GM19043 (cell line): ENCODE measurements around the gene CHCHD5.

ENCODE experiments used
- ATAC-seq: cut with Tn5 transposase; IDR thresholded peaks from one replicate; pipeline ENCODE4 v1.9.1; 2021; ENCODE audit warnings: low read depth; ENCODE audit not compliant: unreplicated experiment

CHCHD5 gene

DNA sequence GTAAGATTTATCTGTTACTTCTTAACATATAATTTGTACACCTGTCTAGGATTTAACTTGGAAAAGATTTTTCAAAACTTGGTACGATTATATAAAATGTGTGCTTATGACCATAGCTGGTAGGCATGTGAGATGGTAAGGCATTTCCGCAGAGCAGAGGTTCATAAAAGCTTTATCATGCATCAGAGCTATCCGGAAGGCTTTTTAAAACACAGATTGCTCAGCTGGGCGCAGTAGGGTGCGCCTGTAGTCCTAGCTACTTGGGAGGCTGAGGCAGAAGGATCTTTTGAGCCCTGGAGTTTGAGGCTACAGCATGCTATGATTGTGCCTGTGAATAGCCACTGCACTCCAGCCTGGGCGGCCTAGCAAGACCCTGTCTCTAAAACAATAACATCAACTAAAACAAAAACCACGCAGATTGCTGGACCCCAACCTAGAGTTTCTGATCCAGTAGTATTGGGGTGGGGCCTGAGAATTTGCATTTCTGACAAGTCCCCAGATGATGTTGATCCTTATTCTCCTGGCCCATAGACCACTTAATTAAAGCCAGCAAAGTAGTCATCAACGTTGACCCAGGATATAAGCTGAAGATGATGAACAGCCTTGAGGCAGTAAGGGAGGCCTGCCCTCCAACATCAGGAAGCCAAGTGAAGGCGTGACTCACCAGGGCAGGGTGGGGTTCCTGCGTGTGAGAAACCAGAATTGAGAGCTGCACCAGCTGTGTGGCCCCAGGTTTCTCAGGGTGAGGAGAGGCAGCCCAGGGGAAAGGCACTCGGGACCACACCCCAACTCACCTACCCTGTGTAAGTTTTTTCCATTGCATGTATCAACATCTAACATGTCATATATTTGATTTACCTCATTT, 39.7 kb downstream of the CHCHD5 start:
- peak; percentile 79 for ATAC-seq

DNA sequence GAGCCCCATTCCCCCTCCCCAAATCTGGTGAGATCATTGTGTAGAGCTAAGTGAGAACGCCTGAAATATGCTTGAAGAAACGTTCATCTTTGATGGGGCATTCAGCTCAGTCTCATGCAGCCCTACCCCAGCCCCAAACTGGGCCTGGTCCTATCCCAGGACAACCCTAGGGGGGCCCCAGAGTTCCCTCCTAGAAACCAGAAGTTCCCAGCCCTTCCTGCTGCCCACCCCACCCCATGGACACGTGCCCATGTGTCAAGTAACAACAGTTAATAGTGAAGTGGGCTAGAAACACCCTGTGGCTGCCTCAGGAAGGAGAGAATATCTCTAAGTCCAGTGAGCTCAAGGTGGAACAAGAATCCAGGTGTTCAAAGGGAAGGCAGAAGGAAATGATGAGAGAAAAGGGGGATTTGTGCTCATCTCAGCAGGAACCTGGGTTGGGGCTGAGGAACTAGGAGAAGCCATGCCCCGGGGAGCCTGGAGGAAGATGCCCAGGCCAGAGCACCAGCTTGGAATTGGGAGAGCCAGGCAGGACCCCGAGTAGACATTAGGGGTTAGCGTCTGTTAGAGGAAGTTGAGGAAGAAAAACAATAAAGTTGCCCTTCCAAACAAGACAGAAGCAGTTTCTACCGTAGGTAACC, 41.2 kb downstream of the CHCHD5 start:
- no peak for ATAC-seq

DNA sequence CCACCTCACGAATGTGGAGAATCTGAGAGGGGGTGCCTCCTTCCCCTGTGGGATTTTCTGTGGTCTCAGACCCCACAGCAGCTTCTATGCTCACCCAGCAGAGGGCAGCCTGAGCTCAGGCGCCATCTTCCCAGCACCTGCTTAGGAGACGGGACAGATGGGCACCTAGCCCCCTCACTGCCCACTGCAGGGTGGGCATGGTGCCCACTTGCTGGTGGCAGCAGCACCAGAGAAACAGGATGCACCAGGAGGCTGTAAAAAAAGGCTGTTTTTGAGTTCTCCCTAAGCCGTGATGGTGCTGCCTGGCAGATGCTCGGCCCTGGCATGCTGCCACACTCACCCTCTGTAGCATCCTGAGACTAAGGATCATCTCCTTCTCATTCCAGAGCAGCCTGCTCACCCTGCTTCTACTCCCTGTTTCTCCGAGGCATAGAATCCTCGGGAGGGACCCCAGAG, 42.2 kb downstream of the CHCHD5 start:
- ATAC-seq = peak; percentile 43

DNA sequence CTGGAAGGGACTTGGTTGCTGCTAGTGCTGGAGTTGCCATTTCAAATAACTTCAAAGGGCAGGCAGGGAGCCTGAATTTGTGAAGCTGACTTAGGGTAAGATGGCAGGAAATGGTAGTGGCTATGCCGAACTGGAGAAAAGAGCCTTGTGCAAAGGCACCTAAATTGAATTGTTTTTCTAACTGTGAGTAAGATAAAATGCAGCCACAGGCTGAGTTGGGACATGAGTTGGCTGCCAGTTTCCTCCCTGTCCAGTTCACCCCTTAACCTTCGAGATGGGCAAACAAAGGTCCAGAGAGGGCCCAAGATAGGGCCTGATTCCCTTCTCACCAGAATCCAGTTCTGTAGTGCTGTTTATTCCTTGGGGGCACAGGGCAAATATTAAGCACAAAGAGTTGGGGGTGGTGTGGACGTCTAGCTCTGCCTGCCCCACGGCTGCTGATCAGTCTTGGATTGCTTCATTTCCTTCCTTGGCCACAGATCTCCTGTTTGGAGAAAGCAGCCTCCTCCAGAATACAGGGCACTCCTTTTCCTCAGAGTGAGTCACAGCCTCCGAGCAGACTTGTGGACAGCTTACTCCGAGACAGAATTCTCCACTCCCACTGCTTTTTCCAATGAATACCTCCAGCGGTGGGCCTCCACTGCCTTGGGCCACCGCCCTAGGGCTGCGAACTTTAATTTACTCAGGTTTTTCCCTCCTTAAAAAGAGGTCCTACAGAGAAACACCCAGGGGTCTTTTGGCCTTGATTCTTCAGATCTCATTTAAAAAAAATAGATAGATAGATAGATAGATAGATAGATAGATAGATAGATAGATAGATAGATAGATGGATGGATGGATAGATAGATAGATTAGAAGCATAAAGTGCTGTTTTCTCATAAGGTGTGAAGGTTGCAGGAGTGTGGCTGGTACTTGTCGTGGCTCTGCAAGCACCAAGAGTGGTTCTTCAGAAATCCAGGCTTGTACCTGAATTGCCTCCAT, 42.9 kb downstream of the CHCHD5 start:
- ATAC-seq = no peak

DNA sequence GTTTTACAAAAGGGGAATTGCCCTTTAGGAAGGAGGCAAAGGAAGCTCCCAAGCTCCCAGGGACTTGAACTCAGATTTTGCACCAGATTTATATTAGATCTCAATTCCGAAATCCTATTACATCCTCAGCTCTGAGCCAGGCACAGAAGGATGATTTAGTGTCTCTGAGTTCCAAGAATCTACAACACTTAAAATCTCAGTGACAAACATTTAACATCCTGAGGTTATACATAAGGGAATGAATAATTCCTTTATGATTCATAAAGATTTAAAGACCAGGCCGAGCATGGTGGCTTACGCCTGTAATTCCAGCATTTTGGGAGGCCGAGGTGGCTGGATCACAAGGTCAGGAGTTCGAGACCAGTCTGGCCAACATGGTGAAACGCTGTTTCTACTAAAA, 44.8 kb downstream of the CHCHD5 start:
- ATAC-seq = no peak

DNA sequence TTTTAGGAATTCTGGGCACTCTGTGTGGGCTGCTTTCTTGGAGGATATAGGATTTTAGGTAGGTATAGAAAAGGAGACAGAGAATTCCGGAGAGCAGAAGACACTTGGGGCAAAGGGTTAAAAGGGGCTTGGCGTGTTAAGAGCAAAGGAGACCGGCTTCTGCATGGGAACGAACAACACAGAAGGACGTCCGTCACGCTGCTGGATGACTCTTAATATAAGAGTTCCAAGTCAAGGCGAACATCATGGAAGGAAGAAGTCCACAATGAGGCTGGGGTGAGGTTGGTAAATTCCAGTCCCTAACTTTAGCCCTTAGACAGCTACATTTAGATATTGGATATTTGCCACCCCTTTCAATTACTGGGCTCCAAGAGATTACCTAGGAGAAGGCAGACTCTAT, 45.4 kb downstream of the CHCHD5 start:
- no peak for ATAC-seq

DNA sequence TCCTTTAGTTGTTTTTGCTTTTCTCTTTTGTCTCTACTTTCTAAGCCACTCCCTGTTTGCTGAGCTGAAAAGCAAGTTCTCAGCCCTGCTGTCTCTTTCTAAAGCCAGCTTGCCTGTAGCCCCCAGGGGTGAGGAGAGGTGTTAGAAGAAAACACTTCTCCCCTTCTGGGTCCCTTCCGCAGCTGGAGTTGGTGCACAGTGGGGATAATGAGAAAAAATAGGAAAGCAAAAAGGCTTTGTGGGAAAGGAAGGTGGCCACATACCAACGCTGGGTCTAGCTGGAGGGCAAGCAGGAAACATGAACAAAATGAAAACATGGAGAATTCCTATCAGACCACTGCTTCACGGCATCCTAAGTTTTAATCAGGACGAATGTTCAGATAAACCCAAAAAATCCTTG, 45.9 kb downstream of the CHCHD5 start:
- ATAC-seq = no peak

DNA sequence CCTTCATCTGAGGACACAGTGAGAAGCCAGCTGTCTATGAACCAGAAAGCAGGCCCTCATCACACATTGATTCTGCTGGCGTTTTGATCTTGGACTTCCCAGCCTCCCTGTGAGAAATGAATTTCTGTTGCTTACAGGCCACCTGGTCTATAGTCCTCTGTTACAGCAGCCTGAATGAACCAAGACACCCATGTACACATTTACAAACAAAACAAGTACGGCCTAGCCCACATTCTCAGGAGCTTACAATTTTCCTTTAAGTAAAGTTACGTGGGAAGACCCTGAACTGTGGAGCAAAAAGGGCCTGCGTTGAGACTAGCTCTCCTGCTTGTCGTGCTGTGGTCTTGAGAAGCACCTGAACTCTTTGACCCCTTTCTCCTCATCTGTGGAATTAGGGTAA, 49.3 kb downstream of the CHCHD5 start:
- no peak for ATAC-seq

DNA sequence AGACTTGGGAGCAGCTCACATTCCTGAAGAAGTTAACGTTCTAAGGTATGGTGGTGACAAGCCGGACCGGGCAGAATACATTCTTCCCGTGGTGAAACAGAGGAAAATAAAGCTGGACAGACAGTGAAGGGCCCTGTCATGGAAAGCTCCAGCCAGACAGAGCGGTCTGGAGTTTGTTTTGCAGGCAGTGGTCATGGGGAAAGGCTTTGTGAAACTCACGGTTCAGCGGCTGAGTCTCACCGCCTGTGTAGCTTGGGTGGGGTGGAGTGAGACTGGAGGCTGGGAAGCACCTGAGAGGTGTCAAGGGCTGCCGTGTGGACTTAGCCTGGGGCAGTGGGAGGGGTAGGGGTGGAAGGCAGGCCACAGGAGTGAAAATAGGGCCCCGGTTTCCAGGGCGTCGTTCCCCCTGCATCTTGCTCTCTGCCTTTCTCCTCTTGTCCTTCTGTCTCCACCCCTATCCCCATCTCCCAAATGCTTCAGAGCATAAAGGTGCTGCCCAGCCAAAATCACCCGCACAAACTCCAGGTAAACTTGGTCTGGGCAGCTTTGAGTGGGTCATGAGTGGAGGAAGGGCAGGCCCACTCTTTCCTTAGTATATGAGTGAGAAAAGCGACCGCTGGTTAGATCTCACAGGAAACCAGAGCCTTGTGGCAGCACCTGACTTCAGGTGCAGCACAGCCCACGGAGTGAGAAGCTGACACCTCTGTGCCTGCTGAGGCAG, 49.9 kb downstream of the CHCHD5 start:
- ATAC-seq = no peak

DNA sequence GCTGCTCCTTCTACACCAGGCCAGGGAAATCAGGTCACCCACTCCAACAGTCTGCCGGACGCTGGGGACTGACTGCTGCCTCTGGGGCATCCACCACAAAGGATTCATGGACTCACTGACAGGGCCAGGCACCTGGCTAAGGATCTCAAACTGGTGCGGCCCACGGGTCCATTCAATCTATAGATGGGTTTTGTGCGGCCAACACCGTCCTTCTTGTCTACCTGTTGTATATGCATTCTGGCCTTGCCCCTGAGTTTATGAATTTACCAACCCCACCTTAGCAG, 50.4 kb downstream of the CHCHD5 start:
- no peak for ATAC-seq

DNA sequence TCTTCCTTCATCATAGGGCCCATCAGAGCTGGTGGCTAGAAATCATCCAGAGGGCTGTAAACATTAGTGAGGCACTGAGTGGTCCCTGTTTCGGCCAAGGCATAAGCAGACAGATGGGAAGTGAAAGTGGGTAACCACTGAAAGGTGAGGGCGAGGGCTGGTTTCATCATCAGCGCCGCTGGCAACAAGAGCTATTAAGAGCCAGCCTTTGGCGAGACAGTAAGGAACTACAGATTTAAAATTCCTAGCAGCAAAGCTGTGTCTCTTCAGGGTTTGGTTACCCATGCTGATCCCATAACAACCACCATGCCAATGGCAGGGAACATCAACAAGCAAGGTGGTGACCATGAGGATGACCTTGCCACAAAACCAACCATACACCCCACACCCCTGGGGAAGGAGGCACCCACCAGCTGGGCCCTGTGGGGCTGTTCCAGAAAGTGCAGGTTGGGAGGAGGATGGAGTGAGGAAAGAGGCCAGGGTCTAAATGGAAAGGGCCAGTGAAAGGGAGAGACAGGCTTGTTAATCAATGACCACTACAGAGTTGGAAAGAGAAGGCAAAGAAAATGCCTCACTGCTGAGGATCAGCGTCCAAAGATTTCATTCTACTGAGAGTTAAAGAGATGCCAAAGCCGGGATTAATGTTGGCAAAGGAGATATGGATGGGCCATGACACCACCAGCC, 52.3 kb downstream of the CHCHD5 start:
- ATAC-seq = peak; percentile 87

DNA sequence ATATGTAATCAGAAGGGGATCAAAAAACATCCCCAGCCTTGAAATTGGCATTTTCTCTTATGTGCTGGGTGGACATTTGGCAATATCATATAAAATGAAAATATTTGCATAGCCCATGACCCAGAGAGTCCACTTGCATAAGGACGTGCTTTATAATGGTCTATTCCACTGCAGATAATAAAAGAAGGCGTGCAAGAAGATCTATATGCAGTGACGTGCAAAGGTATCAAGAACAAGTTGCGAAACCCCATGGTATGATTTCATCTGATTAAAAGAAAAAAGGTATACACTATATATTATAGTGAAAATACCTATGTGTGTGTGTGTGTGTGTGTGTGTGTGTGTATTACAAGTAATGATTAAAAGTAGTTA, 52.9 kb downstream of the CHCHD5 start:
- no peak for ATAC-seq
